ENCODE data around the gene CLCN4.
A peak's percentile ranks its signal among the peaks of the same experiment; 100 is the strongest.

DNA sequence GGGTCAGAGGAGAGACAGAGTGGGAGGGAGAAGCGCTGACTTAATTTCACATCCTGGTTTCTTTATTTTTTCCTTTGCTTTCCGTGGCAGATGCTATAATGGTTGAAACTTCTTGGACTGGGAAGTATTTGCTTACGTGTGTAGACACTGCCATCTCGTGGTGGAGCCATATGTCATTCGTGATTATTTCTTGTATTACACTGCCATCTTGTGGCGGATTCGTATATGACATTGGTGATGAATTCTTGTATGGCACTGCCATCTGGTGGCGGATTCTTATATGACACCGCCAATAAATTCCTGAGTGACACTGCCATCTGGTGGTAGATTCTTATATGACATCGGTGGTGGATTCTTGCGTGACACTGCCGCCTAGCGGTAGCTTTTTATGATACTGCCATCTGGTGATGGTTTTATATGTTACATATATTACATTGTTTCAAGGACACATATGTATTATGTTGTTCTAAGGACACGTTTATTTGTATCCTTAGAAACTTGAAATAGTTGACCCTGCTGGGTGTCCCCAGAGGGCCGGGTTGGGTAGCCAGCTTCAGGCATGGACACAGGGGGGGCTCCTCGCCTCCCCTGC is 37.3 kb upstream of the CLCN4 start:
- TF ChIP-seq, protein P1, sequence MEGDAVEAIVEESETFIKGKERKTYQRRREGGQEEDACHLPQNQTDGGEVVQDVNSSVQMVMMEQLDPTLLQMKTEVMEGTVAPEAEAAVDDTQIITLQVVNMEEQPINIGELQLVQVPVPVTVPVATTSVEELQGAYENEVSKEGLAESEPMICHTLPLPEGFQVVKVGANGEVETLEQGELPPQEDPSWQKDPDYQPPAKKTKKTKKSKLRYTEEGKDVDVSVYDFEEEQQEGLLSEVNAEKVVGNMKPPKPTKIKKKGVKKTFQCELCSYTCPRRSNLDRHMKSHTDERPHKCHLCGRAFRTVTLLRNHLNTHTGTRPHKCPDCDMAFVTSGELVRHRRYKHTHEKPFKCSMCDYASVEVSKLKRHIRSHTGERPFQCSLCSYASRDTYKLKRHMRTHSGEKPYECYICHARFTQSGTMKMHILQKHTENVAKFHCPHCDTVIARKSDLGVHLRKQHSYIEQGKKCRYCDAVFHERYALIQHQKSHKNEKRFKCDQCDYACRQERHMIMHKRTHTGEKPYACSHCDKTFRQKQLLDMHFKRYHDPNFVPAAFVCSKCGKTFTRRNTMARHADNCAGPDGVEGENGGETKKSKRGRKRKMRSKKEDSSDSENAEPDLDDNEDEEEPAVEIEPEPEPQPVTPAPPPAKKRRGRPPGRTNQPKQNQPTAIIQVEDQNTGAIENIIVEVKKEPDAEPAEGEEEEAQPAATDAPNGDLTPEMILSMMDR (conservative IDR thresholded peaks at IDR 0.05): peak; percentile 100
- TF ChIP-seq EZH2 (IDR thresholded peaks at IDR 0.05; ENCODE audit: low read depth): no peak
